ENCODE results near the gene ST3GAL2. TPM values are rescaled to one million over a fixed set of nuclear protein-coding genes. Genes with fewer than 3 reads are reported as not detected.
"Not testable (repeated sequence)": the region's sequence is repeated elsewhere in the genome, so short reads cannot be mapped to it uniquely, and the experiment has no call there.

The ST3GAL2 gene
- total RNA-seq, 2 experiments from 2014 or later: 44.6 to 61.0 TPM

GRCh38 chr16:70410734-70411133 is 28.2 kb downstream of the ST3GAL2 start:
- intact Hi-C loops (cut with micrococcal nuclease; ENCODE audit: unreplicated experiment): no loop called here
- ChIA-PET POLR2A (interaction anchor here (0.6 to 1.3 kb wide), 4 partner anchors 12 to 29 kb away, joined by 3 to 5 read pairs (median 4); no protein-coding TSS in a partner anchor), CTCF (ENCODE audit: unreplicated experiment) (interaction anchor here (0.6 to 1.3 kb wide), 2 partner anchors 9 to 64 kb away, joined by 3 to 4 read pairs; no protein-coding TSS in a partner anchor)
- Histone ChIP-seq H3K9me3 (ENCODE audit: low read length) (no peaks in the 10 kb centered on the region), H4K20me1 (ENCODE audit: insufficient read depth, low read length) (no peaks in the 10 kb centered on the region), H2AFZ (ENCODE audit: low read length) (no peak overlapping the region), H3K4me3 (ENCODE audit: low read depth, low read length, poor library complexity, severe bottlenecking) (no peak overlapping the region), H3K27ac (ENCODE audit: low read depth, low read length, poor library complexity, severe bottlenecking) (peak overlapping the region; percentile 17), H3K4me2 (ENCODE audit: low read length) (no peak overlapping the region), H3K9me2 (ENCODE audit: insufficient read depth, low read length) (no peaks in the 10 kb centered on the region), H3K4me1 (ENCODE audit: insufficient read depth, low read length, poor library complexity, severe bottlenecking) (peaks cover 38% of the 10 kb centered on the region), H3K79me2 (ENCODE audit: insufficient read depth, low read depth, low read length) (peaks cover 44% of the 10 kb centered on the region; the same call in 1 of the 2 replicates), H3K36me3 (ENCODE audit: insufficient read depth, low read length) (peaks cover 26% of the 10 kb centered on the region)
- TF ChIP-seq CTCF (conservative IDR thresholded peaks at IDR 0.05; ENCODE audit: low read length) (no peak), EZH2phosphoT487 (IDR thresholded peaks at IDR 0.05; ENCODE audit: borderline replicate concordance, low read depth, low read length) (no peak)
- BruUV-seq (replicated peaks): no TSS peak
- DNase-seq (ENCODE audit: low spot score): no peak

- Histone ChIP-seq H2AFZ (ENCODE audit: low read length) (no peak overlapping the region), H3K79me2 (ENCODE audit: insufficient read depth, low read depth, low read length) (peaks cover 56% of the 10 kb centered on the region), H3K9me2 (ENCODE audit: insufficient read depth, low read length) (no peaks in the 10 kb centered on the region), H3K4me3 (ENCODE audit: low read depth, low read length, poor library complexity, severe bottlenecking) (peak overlapping the region; percentile 40), H3K4me1 (ENCODE audit: insufficient read depth, low read length, poor library complexity, severe bottlenecking) (peaks cover 67% of the 10 kb centered on the region), H4K20me1 (ENCODE audit: insufficient read depth, low read length) (no peaks in the 10 kb centered on the region), H3K9me3 (ENCODE audit: low read length) (no peaks in the 10 kb centered on the region), H3K4me2 (ENCODE audit: low read length) (peak overlapping the region; percentile 64), H3K27ac (ENCODE audit: low read depth, low read length, poor library complexity, severe bottlenecking) (peak overlapping the region; percentile 96), H3K36me3 (ENCODE audit: insufficient read depth, low read length) (peaks cover 34% of the 10 kb centered on the region)
- DNase-seq (ENCODE audit: low spot score): peak; percentile 66
- TF ChIP-seq CTCF (conservative IDR thresholded peaks at IDR 0.05; ENCODE audit: low read length) (no peak), EZH2phosphoT487 (IDR thresholded peaks at IDR 0.05; ENCODE audit: borderline replicate concordance, low read depth, low read length) (no peak)
- BruUV-seq (replicated peaks): no TSS peak
- POLR2A ChIA-PET: interaction anchor here (0.7 to 3.6 kb wide), 7 partner anchors 10 to 98 kb away, joined by 3 to 27 read pairs (median 5); partner anchors contain the start of gene ST3GAL2
- intact Hi-C loops (cut with micrococcal nuclease; ENCODE audit: unreplicated experiment): no loop called here
- CTCF ChIA-PET (ENCODE audit: unreplicated experiment): interaction anchor here (1.0 to 1.7 kb wide), 4 partner anchors 9 to 24 kb away, joined by 3 to 13 read pairs (median 4); no protein-coding TSS in a partner anchor
Observed at GRCh38 chr16:70407811-70408274, 31.1 kb downstream of the ST3GAL2 start.

GRCh38 chr16:70406104-70406503 is 32.8 kb downstream of the ST3GAL2 start:
- DNase-seq (ENCODE audit: low spot score); H4K20me1 ChIP-seq (ENCODE audit: insufficient read depth, low read length); H2AFZ ChIP-seq (ENCODE audit: low read length); H3K9me2 ChIP-seq (ENCODE audit: insufficient read depth, low read length); H3K9me3 ChIP-seq (ENCODE audit: low read length); intact Hi-C loops (cut with micrococcal nuclease; ENCODE audit: unreplicated experiment); H3K4me3 ChIP-seq (ENCODE audit: low read depth, low read length, poor library complexity, severe bottlenecking); BruUV-seq (replicated peaks): not testable (repeated sequence)
- peak overlapping the region; percentile 64 for H3K4me2 ChIP-seq (ENCODE audit: low read length)
- H3K79me2 ChIP-seq (ENCODE audit: insufficient read depth, low read depth, low read length): peaks cover 73% of the 10 kb centered on the region
- peak overlapping the region; percentile 96 for H3K27ac ChIP-seq (ENCODE audit: low read depth, low read length, poor library complexity, severe bottlenecking)
- peaks cover 81% of the 10 kb centered on the region for H3K4me1 ChIP-seq (ENCODE audit: insufficient read depth, low read length, poor library complexity, severe bottlenecking)
- H3K36me3 ChIP-seq (ENCODE audit: insufficient read depth, low read length): peaks cover 24% of the 10 kb centered on the region
- ChIA-PET POLR2A (interaction anchor here (0.6 to 1.4 kb wide), 8 partner anchors 9 to 142 kb away, joined by 3 to 9 read pairs (median 4); no protein-coding TSS in a partner anchor), CTCF (ENCODE audit: unreplicated experiment) (interaction anchor here (0.9 kb wide), 1 partner anchor 10 kb away, joined by 3 read pairs; no protein-coding TSS in a partner anchor)

Measured in OCI-LY7 (cell line).